PFSK-1 (cell line): ENCODE data around the gene MAP2.

Experiments
- POLR2AphosphoS5 ChIP-seq: IDR thresholded peaks from 2 replicates; pipeline ENCODE4 v1.6.1; 2012; ENCODE audit warnings: low read depth, mild to moderate bottlenecking, control low read depth, low read length, moderate library complexity
- SIN3A ChIP-seq: IDR thresholded peaks from 2 replicates; pipeline ENCODE4 v1.6.1; 2012; ENCODE audit warnings: mild to moderate bottlenecking, low read length, moderate library complexity, borderline replicate concordance; ENCODE audit not compliant: insufficient read depth
- TAF1 ChIP-seq: IDR thresholded peaks from 2 replicates; pipeline ENCODE4 v1.6.1; 2012; ENCODE audit warnings: low read length, control low read depth, borderline replicate concordance; ENCODE audit not compliant: insufficient read depth
- TF ChIP-seq, protein P1 (sequence below), 2 experiments: IDR thresholded peaks; 2 replicates each; pipeline versions ENCODE4 v1.6.1 to v1.8.0; 2011 to 2012; ENCODE audit warnings: low read depth in 2 of 2, low read length in 2 of 2, control low read depth in 1 of 2, inconsistent platforms in 1 of 2, mild to moderate bottlenecking in 1 of 2, moderate library complexity in 1 of 2; ENCODE audit not compliant: insufficient read depth in 1 of 2

DNA sequence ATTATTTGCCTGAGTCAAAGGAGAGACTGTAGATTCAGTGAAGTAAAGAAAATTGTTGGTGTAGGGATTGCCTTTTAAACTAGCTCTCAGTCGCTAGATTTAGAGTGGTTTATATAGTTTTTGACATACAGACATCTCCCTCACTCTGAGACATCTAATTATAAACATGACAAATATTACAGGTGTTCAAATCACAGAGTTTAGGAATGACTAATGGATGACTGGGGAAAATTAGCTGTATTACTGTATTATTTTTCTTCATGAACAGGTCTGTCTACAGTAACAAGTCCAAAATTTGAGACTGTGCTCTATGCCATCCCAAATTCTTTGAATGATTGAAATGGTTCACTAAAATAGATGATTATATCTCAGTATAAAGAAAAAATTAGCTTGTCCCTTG is 40.0 kb downstream of the MAP2 start:
- no peak for TF ChIP-seq POLR2AphosphoS5
- TF ChIP-seq, protein P1, sequence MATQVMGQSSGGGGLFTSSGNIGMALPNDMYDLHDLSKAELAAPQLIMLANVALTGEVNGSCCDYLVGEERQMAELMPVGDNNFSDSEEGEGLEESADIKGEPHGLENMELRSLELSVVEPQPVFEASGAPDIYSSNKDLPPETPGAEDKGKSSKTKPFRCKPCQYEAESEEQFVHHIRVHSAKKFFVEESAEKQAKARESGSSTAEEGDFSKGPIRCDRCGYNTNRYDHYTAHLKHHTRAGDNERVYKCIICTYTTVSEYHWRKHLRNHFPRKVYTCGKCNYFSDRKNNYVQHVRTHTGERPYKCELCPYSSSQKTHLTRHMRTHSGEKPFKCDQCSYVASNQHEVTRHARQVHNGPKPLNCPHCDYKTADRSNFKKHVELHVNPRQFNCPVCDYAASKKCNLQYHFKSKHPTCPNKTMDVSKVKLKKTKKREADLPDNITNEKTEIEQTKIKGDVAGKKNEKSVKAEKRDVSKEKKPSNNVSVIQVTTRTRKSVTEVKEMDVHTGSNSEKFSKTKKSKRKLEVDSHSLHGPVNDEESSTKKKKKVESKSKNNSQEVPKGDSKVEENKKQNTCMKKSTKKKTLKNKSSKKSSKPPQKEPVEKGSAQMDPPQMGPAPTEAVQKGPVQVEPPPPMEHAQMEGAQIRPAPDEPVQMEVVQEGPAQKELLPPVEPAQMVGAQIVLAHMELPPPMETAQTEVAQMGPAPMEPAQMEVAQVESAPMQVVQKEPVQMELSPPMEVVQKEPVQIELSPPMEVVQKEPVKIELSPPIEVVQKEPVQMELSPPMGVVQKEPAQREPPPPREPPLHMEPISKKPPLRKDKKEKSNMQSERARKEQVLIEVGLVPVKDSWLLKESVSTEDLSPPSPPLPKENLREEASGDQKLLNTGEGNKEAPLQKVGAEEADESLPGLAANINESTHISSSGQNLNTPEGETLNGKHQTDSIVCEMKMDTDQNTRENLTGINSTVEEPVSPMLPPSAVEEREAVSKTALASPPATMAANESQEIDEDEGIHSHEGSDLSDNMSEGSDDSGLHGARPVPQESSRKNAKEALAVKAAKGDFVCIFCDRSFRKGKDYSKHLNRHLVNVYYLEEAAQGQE (IDR thresholded peaks at IDR 0.05; ENCODE audit: insufficient read depth in 1 of 2, low read depth in 2 of 2, low read length in 2 of 2): no peak
- TF ChIP-seq SIN3A: no peak
- TF ChIP-seq TAF1: no peak
